Upper lobe of right lung (tissue), 1 donor: ENCODE measurements around the gene USP24. TPM values are rescaled to one million over a fixed set of nuclear protein-coding genes. Genes with fewer than 3 reads are reported as not detected.

Experiments
- ATAC-seq: fragments of 200-7000 bp; cut with Tn5 transposase; one replicate; pipeline ENCODE4 v1.9.1; 2020; ENCODE audit warnings: mild to moderate bottlenecking, moderate library complexity
- DNase-seq: peaks from one replicate; pipeline ENCODE4 v3.0.0-alpha.2; 2020
- H3K27ac ChIP-seq: fragments of 200-600 bp; one replicate; pipeline ENCODE4 v1.8.0; 2022
- H3K27me3 ChIP-seq: fragments of 200-600 bp; one replicate; pipeline ENCODE4 v1.8.0; 2022; ENCODE audit warnings: mild to moderate bottlenecking
- H3K36me3 ChIP-seq: fragments of 200-600 bp; one replicate; pipeline ENCODE4 v1.8.0; 2022
- H3K4me1 ChIP-seq: fragments of 200-600 bp; one replicate; pipeline ENCODE4 v1.8.0; 2022
- H3K4me3 ChIP-seq: fragments of 200-600 bp; one replicate; pipeline ENCODE4 v1.8.0; 2022; ENCODE audit warnings: mild to moderate bottlenecking
- H3K9me3 ChIP-seq: fragments of 200-600 bp; one replicate; pipeline ENCODE4 v1.8.0; 2022
- intact Hi-C: fragments of 100-400 bp; cut with DNase I; formaldehyde crosslinking; loops from one replicate; pipeline ENCODE4 v1.11.0; 2022
- total RNA-seq: library from RNA; stranded (reverse); fragmentation: NEBNext Ultra II Directional; extraction: Animal tissue kit (Norgen Biotek cat#: 25700); gene quantifications from one replicate; pipeline ENCODE4 v1.2.1, GENCODE V29; 2021
- TF ChIP-seq, protein P1 (sequence below): fragments of 200-600 bp; IDR thresholded peaks from one replicate; pipeline ENCODE4 v1.8.0; 2022; ENCODE audit warnings: antibody characterized with exemption
- donor health status: DM: no; HTN: yes; CAD: no; lungs with severe emphysema.

The USP24 gene
- total RNA-seq, 1 donor from 2014 or later = 39.5 TPM

DNA sequence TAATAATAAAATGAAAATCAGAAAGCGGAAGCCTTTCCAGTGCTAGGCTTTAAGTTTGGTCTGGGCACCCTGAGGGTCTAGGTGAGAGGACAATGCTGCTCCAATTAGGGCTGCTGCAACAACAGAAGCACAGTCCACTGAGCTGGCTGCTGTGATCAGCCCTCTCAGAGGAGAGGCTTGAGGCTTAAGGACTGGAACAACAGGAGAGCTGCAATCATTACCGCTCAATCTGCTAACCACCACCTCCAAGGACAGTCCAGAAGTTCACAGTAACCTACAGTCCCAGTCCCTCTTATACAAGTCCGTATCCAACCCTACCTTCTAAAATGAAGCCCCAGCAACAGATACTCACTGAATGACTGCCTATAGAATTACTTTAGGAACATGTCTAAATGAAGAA, 62.1 kb downstream of the USP24 start:
- H3K27ac ChIP-seq = no peak overlapping the region
- peaks cover 7% of the 10 kb centered on the region for H3K4me1 ChIP-seq
- peaks cover 66% of the 10 kb centered on the region for H3K36me3 ChIP-seq
- intact Hi-C loops = no loop called here
- TF ChIP-seq, protein P1, sequence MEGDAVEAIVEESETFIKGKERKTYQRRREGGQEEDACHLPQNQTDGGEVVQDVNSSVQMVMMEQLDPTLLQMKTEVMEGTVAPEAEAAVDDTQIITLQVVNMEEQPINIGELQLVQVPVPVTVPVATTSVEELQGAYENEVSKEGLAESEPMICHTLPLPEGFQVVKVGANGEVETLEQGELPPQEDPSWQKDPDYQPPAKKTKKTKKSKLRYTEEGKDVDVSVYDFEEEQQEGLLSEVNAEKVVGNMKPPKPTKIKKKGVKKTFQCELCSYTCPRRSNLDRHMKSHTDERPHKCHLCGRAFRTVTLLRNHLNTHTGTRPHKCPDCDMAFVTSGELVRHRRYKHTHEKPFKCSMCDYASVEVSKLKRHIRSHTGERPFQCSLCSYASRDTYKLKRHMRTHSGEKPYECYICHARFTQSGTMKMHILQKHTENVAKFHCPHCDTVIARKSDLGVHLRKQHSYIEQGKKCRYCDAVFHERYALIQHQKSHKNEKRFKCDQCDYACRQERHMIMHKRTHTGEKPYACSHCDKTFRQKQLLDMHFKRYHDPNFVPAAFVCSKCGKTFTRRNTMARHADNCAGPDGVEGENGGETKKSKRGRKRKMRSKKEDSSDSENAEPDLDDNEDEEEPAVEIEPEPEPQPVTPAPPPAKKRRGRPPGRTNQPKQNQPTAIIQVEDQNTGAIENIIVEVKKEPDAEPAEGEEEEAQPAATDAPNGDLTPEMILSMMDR = no peak
- H3K27me3 ChIP-seq = no peaks in the 10 kb centered on the region
- no peaks in the 10 kb centered on the region for H3K9me3 ChIP-seq
- no peak overlapping the region for H3K4me3 ChIP-seq
- no peak for DNase-seq
- ATAC-seq = no peak

DNA sequence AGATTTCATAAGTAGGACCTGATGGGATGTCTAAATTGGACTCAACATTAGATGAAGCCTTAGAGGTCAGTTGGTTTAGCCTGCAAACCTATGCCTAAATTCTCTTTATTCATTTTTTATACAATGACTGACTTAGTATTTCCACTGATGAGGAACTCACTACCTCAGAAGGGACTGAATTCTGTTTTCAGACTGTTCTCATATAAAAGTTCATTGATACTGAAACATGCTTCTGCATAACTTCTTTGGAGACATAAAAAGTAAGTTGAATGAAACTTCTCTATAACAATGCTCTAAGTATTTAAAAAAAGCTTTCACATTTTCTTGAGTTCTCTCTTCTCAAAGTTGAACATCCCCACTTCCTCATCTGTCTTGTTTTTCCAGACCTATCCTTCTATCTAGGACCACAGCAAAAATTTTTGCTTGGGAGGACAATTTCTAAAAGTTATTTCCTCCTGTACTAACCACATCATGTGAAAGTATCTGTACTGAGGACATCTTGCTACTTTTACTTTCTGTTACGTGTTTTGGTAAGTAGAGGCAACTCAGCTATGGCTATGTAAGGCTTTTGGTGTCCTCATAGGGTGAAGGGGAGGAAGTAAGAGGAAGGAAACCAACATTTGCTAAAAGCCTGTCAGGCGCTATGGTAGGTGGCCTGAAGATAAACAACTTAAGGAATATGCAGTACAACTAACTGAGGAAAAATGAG, 64.1 kb downstream of the USP24 start:
- peak; percentile 89 for ATAC-seq
- no peak overlapping the region for H3K27ac ChIP-seq
- no peak for DNase-seq
- no peak overlapping the region for H3K4me3 ChIP-seq
- intact Hi-C loops = no loop called here
- peaks cover 7% of the 10 kb centered on the region for H3K4me1 ChIP-seq
- H3K36me3 ChIP-seq = peaks cover 62% of the 10 kb centered on the region
- TF ChIP-seq, protein P1 = no peak
- no peaks in the 10 kb centered on the region for H3K9me3 ChIP-seq
- no peaks in the 10 kb centered on the region for H3K27me3 ChIP-seq

DNA sequence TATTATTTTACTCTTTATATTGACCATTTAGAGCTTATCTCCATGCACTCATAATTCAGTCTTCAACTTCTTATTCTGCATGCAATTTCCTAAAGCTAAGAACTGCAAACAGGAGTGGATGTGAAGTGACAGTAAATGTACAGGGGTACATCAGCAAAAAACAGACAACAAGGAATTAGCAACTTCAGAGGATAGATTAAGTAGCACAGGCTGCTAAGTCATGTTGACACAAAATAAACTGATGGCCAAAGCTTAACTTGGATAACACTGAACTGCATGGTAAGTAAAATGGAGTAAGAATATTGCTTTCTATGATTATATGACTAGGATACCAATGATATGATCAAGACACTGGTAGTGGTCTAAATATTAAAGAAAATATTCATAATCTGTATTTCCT, 66.5 kb downstream of the USP24 start:
- no peaks in the 10 kb centered on the region for H3K27me3 ChIP-seq
- H3K4me3 ChIP-seq = no peak overlapping the region
- intact Hi-C loops = no loop called here
- TF ChIP-seq, protein P1 = no peak
- H3K4me1 ChIP-seq = peaks cover 7% of the 10 kb centered on the region
- no peaks in the 10 kb centered on the region for H3K9me3 ChIP-seq
- peaks cover 66% of the 10 kb centered on the region for H3K36me3 ChIP-seq
- DNase-seq (no peak), ATAC-seq (no peak)
- no peak overlapping the region for H3K27ac ChIP-seq

DNA sequence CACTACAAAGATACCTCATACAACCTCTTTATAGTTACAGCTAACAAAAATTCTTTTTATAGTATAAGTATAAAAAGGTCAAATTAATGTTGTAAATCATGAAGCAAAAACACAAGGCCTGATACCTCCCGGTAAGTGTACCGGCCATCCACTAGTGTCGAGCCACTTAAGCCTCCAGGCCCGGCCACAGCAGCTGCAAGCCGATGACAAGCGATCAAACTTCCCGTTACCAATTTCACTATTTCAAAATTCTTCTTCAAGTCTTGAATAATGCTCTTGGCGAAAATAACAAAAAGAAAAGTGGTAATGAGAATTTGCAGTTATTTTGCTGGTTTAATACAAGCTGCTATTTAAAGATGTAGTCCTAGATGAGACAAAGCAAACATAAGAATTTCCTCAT, 67.6 kb downstream of the USP24 start:
- Histone ChIP-seq H3K27me3 (no peaks in the 10 kb centered on the region), H3K27ac (no peak overlapping the region), H3K4me1 (peaks cover 7% of the 10 kb centered on the region), H3K4me3 (no peak overlapping the region), H3K9me3 (no peaks in the 10 kb centered on the region), H3K36me3 (peaks cover 67% of the 10 kb centered on the region)
- intact Hi-C loops = no loop called here
- DNase-seq = no peak
- TF ChIP-seq, protein P1 = no peak
- no peak for ATAC-seq

DNA sequence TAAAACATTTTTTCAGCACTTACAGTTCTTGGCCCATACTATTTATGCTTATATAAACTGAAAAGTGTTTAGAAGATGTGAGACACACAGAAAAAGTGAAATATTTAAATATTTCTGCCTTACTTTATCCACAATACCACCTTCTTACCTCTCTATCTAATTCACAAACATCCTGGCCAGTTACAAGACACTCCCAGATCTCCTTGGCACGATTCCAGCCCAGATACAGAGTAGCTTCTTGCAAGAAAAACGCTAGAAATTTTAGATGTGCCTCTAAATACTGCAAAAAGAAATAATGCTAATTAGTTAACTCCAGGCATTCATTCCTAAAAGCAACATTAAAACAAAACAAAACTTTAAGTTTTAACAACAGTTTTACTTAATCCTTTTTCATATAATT, 68.4 kb downstream of the USP24 start:
- H3K9me3 ChIP-seq = no peaks in the 10 kb centered on the region
- H3K4me1 ChIP-seq = peaks cover 5% of the 10 kb centered on the region
- ATAC-seq = no peak
- intact Hi-C loops = no loop called here
- H3K27ac ChIP-seq = no peak overlapping the region
- no peak overlapping the region for H3K4me3 ChIP-seq
- peaks cover 67% of the 10 kb centered on the region for H3K36me3 ChIP-seq
- H3K27me3 ChIP-seq = no peaks in the 10 kb centered on the region
- TF ChIP-seq, protein P1 = no peak
- no peak for DNase-seq

DNA sequence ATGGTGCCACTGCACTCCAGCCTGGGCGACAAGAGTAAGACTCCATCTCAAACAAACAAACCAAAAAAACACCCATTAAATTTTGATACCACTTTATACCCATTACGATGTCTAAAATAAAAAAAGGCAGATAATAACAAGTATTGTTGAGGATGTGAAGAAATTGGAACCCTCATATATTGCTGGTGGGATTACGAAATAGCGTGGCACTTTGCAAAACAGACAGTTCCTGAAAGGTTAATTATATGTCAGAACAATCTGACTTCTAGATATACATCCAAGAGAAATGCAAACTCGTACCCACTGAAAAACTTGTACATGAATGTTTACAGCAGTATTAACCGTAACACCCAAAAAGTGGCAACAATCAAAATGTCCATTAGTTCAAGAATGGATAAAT, 70.3 kb downstream of the USP24 start:
- no peak overlapping the region for H3K4me3 ChIP-seq
- peaks cover 77% of the 10 kb centered on the region for H3K36me3 ChIP-seq
- ATAC-seq = no peak
- intact Hi-C loops = loop anchor here (5.0 kb wide), 1 partner anchor 132 kb away; no protein-coding TSS in a partner anchor
- no peak overlapping the region for H3K27ac ChIP-seq
- no peaks in the 10 kb centered on the region for H3K27me3 ChIP-seq
- no peaks in the 10 kb centered on the region for H3K9me3 ChIP-seq
- DNase-seq = no peak
- TF ChIP-seq, protein P1 = no peak
- H3K4me1 ChIP-seq = peaks cover 7% of the 10 kb centered on the region
